Activated CD8-positive, alpha-beta memory T cell treated with anti-CD3 and anti-CD28 coated beads for 48 hours (primary cell): ENCODE data around the gene CX3CL1.

Experiments used
- DNase-seq, 3 experiments: peaks; one replicate each; pipeline ENCODE4 v3.0.0-alpha.2; 2020; ENCODE audit warnings: low read depth in 2 of 3, low spot score in 2 of 3

The CX3CL1 gene

GRCh38 chr16:57405097-57405496 lies 32.8 kb downstream of the CX3CL1 start:
- DNase-seq, result no peak

GRCh38 chr16:57406881-57407280 lies 34.6 kb downstream of the CX3CL1 start:
- DNase-seq, result no peak

- DNase-seq, result no peak
Measured at GRCh38 chr16:57407521-57408353, 35.4 kb downstream of the CX3CL1 start.

- DNase-seq, result no peak
Measured at GRCh38 chr16:57409065-57409464, 36.8 kb downstream of the CX3CL1 start.

GRCh38 chr16:57409870-57410587 lies 37.7 kb downstream of the CX3CL1 start:
- no peak for DNase-seq

- DNase-seq, result no peak
Measured at GRCh38 chr16:57411362-57411976, 39.2 kb downstream of the CX3CL1 start.

GRCh38 chr16:57412584-57412983 lies 40.3 kb downstream of the CX3CL1 start:
- DNase-seq, result no peak

GRCh38 chr16:57413301-57413730 lies 41.0 kb downstream of the CX3CL1 start:
- no peak for DNase-seq

- DNase-seq, result no peak
Measured at GRCh38 chr16:57413733-57414132, 41.4 kb downstream of the CX3CL1 start.

GRCh38 chr16:57416084-57416483 lies 43.8 kb downstream of the CX3CL1 start:
- no peak for DNase-seq

GRCh38 chr16:57419506-57419905 lies 47.2 kb downstream of the CX3CL1 start:
- no peak for DNase-seq

GRCh38 chr16:57422026-57422944 lies 50.0 kb downstream of the CX3CL1 start:
- DNase-seq, result no peak

- no peak for DNase-seq
Measured at GRCh38 chr16:57423152-57423551, 50.9 kb downstream of the CX3CL1 start.

GRCh38 chr16:57424583-57424982 lies 52.3 kb downstream of the CX3CL1 start:
- no peak for DNase-seq

GRCh38 chr16:57426356-57426755 lies 54.1 kb downstream of the CX3CL1 start:
- no peak for DNase-seq

GRCh38 chr16:57427307-57427706 lies 55.0 kb downstream of the CX3CL1 start:
- DNase-seq, result no peak

- no peak for DNase-seq
Measured at GRCh38 chr16:57427824-57428223, 55.5 kb downstream of the CX3CL1 start.

GRCh38 chr16:57430955-57431354 lies 58.7 kb downstream of the CX3CL1 start:
- no peak for DNase-seq

GRCh38 chr16:57432505-57432904 lies 60.2 kb downstream of the CX3CL1 start:
- no peak for DNase-seq

GRCh38 chr16:57432989-57433388 lies 60.7 kb downstream of the CX3CL1 start:
- no peak for DNase-seq

GRCh38 chr16:57434003-57434402 lies 61.7 kb downstream of the CX3CL1 start:
- DNase-seq, result no peak
